Sigmoid colon (tissue), 7 donors: Measurements from ENCODE around the gene TMEM185B. TPM values are rescaled to one million over a fixed set of nuclear protein-coding genes. Genes with fewer than 3 reads are reported as not detected.

Experiments used
- DNase-seq: peaks from one replicate; pipeline ENCODE4 v3.0.0-alpha.2; 2019
- H3K27ac ChIP-seq, 4 donors: fragments of 200-600 bp; sonication (generic); one replicate each; pipeline ENCODE4 v1.5.1; 2016 to 2019; ENCODE audit warnings: mild to moderate bottlenecking in 1 of 4
- H3K27me3 ChIP-seq, 3 donors: fragments of 200-600 bp; sonication (generic); one replicate each; pipeline ENCODE4 v1.5.1; 2019; ENCODE audit warnings: mild to moderate bottlenecking in 1 of 3
- H3K36me3 ChIP-seq, 4 donors: fragments of 200-600 bp; sonication (generic); one replicate each; pipeline ENCODE4 v1.5.1; 2016 to 2019
- H3K4me1 ChIP-seq, 4 donors: fragments of 200-600 bp; sonication (generic); one replicate each; pipeline ENCODE4 v1.5.1; 2017 to 2019
- H3K4me3 ChIP-seq, 4 donors: fragments of 200-600 bp; sonication (generic); one replicate each; pipeline ENCODE4 v1.5.1; 2017 to 2019; ENCODE audit warnings: mild to moderate bottlenecking in 2 of 4, moderate library complexity in 1 of 4
- H3K9me3 ChIP-seq, 4 donors: fragments of 200-600 bp in 3 of 4; sonication (generic) in 3 of 4; one replicate each; pipeline versions ENCODE4 v1.5.1 to v1.6.1; 2013 to 2019
- EP300 ChIP-seq, 4 donors: sonication (generic); formaldehyde crosslinking; IDR thresholded peaks; one replicate each; pipeline ENCODE4 v1.6.1; 2017; ENCODE audit warnings: antibody characterized with exemption in 4 of 4
- POLR2A ChIP-seq, 2 donors: fragments of 450-650 bp; IDR thresholded peaks; one replicate each; pipeline ENCODE4 v1.6.1; 2016; ENCODE audit warnings: antibody characterized with exemption in 2 of 2, mild to moderate bottlenecking in 2 of 2, moderate library complexity in 2 of 2
- POLR2AphosphoS5 ChIP-seq, 4 donors: sonication (generic); formaldehyde crosslinking; IDR thresholded peaks; one replicate each; pipeline ENCODE4 v1.6.1; 2017; ENCODE audit warnings: antibody characterized with exemption in 4 of 4
- WGBS, 2 donors: extraction: QIAGEN DNeasy Blood & Tissue Kit; methylation state at CpG; one replicate each; pipeline ENCODE4 v1.1.7; 2013; 5-methylcytosine and 5-hydroxymethylcytosine counted together
- intact Hi-C: fragments of 100-400 bp; cut with DNase I; formaldehyde crosslinking; loops from one replicate; pipeline ENCODE4 v1.15.1; 2023
- polyA plus RNA-seq, 3 donors: library from polyadenylated mRNA; stranded (reverse); fragments of 200-250 nt; gene quantifications; one replicate each; pipeline ENCODE4 v1.2.3, GENCODE V29; 2013
- total RNA-seq, 4 donors: library from RNA; depleted of rRNA; stranded (reverse); fragments of >200 nt; gene quantifications; one replicate each; pipeline ENCODE4 v1.1.0, GENCODE V29; 2016
- TF ChIP-seq, protein P1 (sequence below), 4 experiments: fragments of 450-650 bp in 3 of 4; fragments of 200-600 bp in 1 of 4; IDR thresholded peaks; one replicate each; pipeline ENCODE4 v1.5.1; 2016 to 2019; ENCODE audit warnings: antibody characterized with exemption in 4 of 4, mild to moderate bottlenecking in 3 of 4, moderate library complexity in 2 of 4
- donor health status: healthy with polysubstance abuse.
- donor health status: Bipolar disorder and iron deficiency.
- donor health status: healthy.

Gene TMEM185B
- total and polyA plus RNA-seq, 7 donors = 1.6 to 32.1 (median 16.8) TPM

DNA sequence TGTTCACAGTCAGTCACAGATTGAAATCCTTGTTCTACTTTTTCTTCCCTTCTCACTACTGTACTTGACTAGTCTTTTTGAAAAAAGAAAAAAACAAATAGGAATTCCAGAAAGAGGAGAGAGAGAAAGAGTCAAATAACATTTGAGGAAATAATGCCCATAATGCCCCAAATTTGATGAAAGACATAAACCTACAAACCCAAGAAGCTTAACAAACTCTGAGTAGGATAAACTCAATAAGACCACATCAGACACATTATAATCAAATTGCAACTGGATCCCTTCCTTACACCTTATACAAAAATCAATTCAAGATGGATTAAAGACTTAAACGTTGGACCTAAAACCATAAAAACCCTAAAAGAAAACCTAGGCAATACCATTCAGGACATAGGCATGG lies 30.9 kb downstream of the TMEM185B start:
- no peak overlapping the region for H3K27ac ChIP-seq
- no peaks in the 10 kb centered on the region for H3K4me1 ChIP-seq
- DNase-seq = no peak
- H3K36me3 ChIP-seq = no peaks in the 10 kb centered on the region
- WGBS, 2 donors = 83 to 92% methylated on average over 1 of the region's 1 CpG
- peaks cover 0 to 4% (median 0%) of the 10 kb centered on the region in 4 donors for H3K9me3 ChIP-seq
- TF ChIP-seq, protein P1, sequence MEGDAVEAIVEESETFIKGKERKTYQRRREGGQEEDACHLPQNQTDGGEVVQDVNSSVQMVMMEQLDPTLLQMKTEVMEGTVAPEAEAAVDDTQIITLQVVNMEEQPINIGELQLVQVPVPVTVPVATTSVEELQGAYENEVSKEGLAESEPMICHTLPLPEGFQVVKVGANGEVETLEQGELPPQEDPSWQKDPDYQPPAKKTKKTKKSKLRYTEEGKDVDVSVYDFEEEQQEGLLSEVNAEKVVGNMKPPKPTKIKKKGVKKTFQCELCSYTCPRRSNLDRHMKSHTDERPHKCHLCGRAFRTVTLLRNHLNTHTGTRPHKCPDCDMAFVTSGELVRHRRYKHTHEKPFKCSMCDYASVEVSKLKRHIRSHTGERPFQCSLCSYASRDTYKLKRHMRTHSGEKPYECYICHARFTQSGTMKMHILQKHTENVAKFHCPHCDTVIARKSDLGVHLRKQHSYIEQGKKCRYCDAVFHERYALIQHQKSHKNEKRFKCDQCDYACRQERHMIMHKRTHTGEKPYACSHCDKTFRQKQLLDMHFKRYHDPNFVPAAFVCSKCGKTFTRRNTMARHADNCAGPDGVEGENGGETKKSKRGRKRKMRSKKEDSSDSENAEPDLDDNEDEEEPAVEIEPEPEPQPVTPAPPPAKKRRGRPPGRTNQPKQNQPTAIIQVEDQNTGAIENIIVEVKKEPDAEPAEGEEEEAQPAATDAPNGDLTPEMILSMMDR (IDR thresholded peaks at IDR 0.05) = no peak
- TF ChIP-seq POLR2AphosphoS5 (IDR thresholded peaks at IDR 0.05) = no peak
- no peak for TF ChIP-seq EP300 (IDR thresholded peaks at IDR 0.05)
- no peak for TF ChIP-seq POLR2A (IDR thresholded peaks at IDR 0.05)
- intact Hi-C loops = no loop called here
- no peak overlapping the region for H3K4me3 ChIP-seq
- no peaks in the 10 kb centered on the region for H3K27me3 ChIP-seq

DNA sequence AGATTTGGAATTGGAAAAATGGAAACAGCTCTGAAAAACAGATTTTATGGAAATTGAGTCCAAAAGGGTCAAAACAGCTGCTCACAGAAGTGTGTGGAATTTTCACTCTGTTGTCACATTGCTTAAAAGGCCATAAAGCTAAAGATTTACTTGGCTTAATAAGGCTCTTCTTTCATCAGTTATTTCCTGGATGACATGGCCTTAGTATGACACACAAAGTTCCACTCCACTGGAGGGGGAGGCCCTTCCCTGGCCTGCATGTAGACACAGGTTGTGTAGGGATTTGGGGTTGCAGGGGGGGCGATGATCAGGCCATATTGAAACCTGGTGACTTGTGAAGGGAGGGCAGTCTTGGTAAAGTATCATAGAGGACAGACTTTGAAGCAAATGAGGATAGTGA lies 34.0 kb downstream of the TMEM185B start:
- peaks cover 0 to 4% (median 0%) of the 10 kb centered on the region in 4 donors for H3K9me3 ChIP-seq
- TF ChIP-seq EP300 (IDR thresholded peaks at IDR 0.05) (no peak), POLR2AphosphoS5 (IDR thresholded peaks at IDR 0.05) (no peak), POLR2A (IDR thresholded peaks at IDR 0.05) (no peak)
- TF ChIP-seq, protein P1 (IDR thresholded peaks at IDR 0.05) = no peak
- no peaks in the 10 kb centered on the region for H3K4me1 ChIP-seq
- no peak overlapping the region for H3K4me3 ChIP-seq
- 82 to 91% methylated on average over 1 of the region's 1 CpG for WGBS, 2 donors
- H3K36me3 ChIP-seq = no peaks in the 10 kb centered on the region
- H3K27me3 ChIP-seq = no peaks in the 10 kb centered on the region
- intact Hi-C loops = no loop called here
- H3K27ac ChIP-seq = no peak overlapping the region
- no peak for DNase-seq

DNA sequence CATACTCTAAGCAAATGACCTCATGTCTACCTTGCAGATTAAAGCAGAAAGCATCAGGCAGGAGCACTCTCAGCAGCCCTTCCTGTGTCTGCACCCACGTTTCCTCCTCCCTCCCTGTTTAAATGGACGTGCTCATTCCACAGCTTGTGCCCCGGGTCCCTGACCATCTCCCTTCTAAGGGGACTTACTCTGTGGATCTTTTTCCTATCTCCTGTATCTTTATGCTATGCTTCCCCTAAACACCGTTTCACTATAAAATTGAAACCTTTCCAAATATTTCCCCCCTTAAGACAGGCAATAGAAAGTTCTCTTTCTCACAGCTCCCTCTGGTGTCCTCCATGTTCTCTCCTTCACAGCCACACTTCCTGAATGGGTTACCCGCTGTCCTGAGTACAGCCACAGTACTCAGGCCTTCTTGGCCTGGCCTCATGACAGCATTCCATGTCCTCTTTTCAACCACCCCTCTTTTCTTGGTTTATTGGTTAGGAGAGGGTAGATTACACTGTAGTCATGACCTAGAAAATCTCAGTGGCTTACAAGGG lies 41.1 kb downstream of the TMEM185B start:
- H3K4me3 ChIP-seq = no peak overlapping the region
- WGBS, 2 donors = 49 to 80% methylated on average over 5 of the region's 5 CpGs

DNA sequence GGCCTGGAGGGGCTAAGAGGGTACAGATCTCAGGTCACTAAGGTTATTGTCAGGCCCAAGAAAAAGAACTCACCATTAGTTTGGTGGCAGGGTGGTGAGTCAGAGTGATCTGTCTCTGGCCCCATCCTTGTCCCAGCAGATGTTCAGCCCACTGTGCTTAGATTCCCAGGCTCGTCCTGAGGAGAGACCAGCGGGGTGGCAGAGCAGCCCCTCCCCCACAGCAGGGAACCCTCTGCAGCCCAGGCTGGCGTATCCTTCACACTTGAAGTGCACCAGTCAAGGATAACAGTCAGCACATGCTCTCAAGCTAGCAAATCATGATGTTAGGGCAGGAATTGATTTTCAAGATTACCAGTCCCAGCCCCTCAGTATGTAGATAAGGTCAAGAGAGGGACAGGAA lies 43.1 kb downstream of the TMEM185B start:
- Histone ChIP-seq H3K4me3 (no peak overlapping the region), H3K9me3 (no peaks in the 10 kb centered on the region), H3K27ac (no peak overlapping the region), H3K27me3 (no peaks in the 10 kb centered on the region), H3K4me1 (no peaks in the 10 kb centered on the region), H3K36me3 (peaks cover 0 to 12% (median 0%) of the 10 kb centered on the region in 4 donors)
- intact Hi-C loops = no loop called here
- TF ChIP-seq EP300 (IDR thresholded peaks at IDR 0.05) = no peak
- TF ChIP-seq, protein P1 (IDR thresholded peaks at IDR 0.05) = no peak
- WGBS, 2 donors = 95 to 98% methylated on average over 3 of the region's 3 CpGs
- no peak for DNase-seq

More for the DNA sequence above, 41.1 kb downstream of the TMEM185B start:
- Histone ChIP-seq H3K27me3 (no peaks in the 10 kb centered on the region), H3K9me3 (no peaks in the 10 kb centered on the region), H3K36me3 (peaks cover 0 to 12% (median 0%) of the 10 kb centered on the region in 4 donors), H3K27ac (no peak overlapping the region), H3K4me1 (no peaks in the 10 kb centered on the region)
- TF ChIP-seq POLR2AphosphoS5 (IDR thresholded peaks at IDR 0.05) (no peak), EP300 (IDR thresholded peaks at IDR 0.05) (no peak), POLR2A (IDR thresholded peaks at IDR 0.05) (no peak)
- TF ChIP-seq, protein P1 (IDR thresholded peaks at IDR 0.05) = no peak
- intact Hi-C loops = no loop called here
- no peak for DNase-seq

DNA sequence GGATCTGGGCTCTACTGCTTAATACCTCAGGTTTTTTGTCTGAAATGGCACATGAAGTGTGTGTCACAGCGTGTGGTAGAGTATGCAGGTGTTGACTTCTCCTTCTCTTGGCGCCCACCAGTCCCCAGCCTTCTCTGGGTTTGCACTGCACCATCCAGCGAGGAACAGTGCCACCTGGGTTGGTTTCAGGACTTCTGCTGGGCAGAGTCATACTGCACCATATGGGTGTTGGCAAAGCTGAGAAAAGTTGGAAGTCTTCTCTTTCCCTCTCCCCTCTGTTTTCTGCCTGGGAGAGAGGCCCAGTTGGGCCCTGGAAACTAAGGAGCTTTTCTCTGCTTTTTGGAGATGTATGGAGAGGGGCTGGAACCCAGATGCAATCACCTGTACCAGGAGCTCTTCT lies 43.8 kb downstream of the TMEM185B start:
- no peak for DNase-seq
- Histone ChIP-seq H3K27me3 (no peaks in the 10 kb centered on the region), H3K27ac (no peak overlapping the region), H3K4me1 (peaks cover 0 to 5% (median 0%) of the 10 kb centered on the region in 4 donors), H3K9me3 (no peaks in the 10 kb centered on the region), H3K36me3 (peaks cover 0 to 12% (median 0%) of the 10 kb centered on the region in 4 donors), H3K4me3 (no peak overlapping the region)
- intact Hi-C loops = loop anchor here (10.0 kb wide), 1 partner anchor 165 kb away; the partner anchor contains the start of gene EPB41L5
- WGBS, 2 donors = 94 to 95% methylated on average over 3 of the region's 3 CpGs
- TF ChIP-seq EP300 (IDR thresholded peaks at IDR 0.05) (no peak), POLR2AphosphoS5 (IDR thresholded peaks at IDR 0.05) (no peak), POLR2A (IDR thresholded peaks at IDR 0.05) (no peak)
- TF ChIP-seq, protein P1 (IDR thresholded peaks at IDR 0.05) = no peak
